Prostate gland (tissue), 2 donors: ENCODE data around the gene KIZ.

ENCODE experiments used
- CTCF ChIP-seq, 4 experiments: fragments of 200-600 bp in 2 of 4; fragments of 450-650 bp in 2 of 4; sonication (generic) in 2 of 4; IDR thresholded peaks; 1 replicate in 3 of 4; 2 replicates in 1 of 4; pipeline ENCODE4 v1.5.1; 2016 to 2019; ENCODE audit warnings: antibody characterized with exemption in 4 of 4, mild to moderate bottlenecking in 2 of 4, moderate library complexity in 2 of 4
- POLR2A ChIP-seq: fragments of 450-650 bp; IDR thresholded peaks from one replicate; pipeline ENCODE4 v1.6.1; 2016; ENCODE audit warnings: antibody characterized with exemption, mild to moderate bottlenecking

GRCh38 chr20:21238818-21239536, 113.1 kb downstream of the KIZ start:
- TF ChIP-seq CTCF (IDR thresholded peaks at IDR 0.05) (no peak), POLR2A (no peak)
